GM10847 (cell line): ENCODE results near the gene PPP1R14C.

Experiments
- POLR2A ChIP-seq: IDR thresholded peaks from 2 replicates; pipeline ENCODE4 v1.6.1; 2011; ENCODE audit not compliant: insufficient read length; ENCODE audit errors: extremely low read depth

PPP1R14C gene

DNA sequence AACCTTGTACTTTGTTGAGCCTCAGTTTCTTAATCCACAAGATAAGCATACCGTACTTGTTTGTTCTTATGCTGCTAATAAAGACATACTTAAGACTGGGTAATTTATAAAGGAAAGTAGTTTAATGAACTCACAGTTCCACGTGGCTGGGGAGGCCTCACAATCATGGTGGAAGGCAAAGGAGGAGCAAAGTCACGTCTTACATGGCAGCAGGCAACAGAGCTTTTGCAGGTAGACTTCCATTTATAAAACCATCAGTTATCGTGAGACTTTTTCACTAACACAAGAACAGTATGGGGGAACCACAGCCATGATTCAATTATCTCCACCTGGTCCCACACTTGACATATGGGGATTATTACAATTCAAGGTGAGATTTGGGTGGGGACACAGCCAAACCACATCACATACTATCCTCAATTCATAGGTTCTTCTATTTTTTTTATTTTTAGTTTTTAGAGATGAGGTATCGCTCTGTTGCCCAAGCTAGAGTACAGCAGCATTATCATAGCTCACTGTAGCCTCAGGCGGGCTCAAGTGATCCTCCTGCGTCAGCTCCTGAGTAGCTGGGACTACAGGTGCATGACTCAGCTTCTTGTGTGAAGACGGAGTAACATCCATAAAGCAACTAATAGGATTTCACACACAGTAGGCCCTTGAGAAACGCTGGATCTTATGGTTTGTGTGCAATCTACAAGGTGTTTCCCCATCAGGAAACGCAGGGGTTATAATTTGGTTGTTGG, 149.3 kb downstream of the PPP1R14C start:
- TF ChIP-seq POLR2A, result no peak

DNA sequence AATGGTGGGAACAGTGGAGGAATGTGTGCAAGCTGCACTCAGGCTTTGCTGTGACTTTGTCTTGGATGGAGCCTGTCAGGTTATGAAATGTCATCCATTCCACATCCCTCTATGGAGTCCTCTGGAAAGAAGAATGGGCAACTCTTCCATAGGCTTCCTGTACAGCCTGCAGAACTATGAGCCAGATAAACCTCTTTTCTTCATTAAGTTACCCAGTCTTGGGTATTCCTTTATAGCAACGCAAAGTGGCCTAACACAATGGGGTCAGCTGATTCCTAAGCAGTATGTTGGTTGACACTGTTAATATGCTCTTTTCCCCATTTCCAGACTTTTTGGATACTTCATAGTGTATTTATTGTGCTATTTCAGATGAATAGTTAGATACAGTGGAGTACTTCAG, 150.2 kb downstream of the PPP1R14C start:
- no peak for TF ChIP-seq POLR2A

DNA sequence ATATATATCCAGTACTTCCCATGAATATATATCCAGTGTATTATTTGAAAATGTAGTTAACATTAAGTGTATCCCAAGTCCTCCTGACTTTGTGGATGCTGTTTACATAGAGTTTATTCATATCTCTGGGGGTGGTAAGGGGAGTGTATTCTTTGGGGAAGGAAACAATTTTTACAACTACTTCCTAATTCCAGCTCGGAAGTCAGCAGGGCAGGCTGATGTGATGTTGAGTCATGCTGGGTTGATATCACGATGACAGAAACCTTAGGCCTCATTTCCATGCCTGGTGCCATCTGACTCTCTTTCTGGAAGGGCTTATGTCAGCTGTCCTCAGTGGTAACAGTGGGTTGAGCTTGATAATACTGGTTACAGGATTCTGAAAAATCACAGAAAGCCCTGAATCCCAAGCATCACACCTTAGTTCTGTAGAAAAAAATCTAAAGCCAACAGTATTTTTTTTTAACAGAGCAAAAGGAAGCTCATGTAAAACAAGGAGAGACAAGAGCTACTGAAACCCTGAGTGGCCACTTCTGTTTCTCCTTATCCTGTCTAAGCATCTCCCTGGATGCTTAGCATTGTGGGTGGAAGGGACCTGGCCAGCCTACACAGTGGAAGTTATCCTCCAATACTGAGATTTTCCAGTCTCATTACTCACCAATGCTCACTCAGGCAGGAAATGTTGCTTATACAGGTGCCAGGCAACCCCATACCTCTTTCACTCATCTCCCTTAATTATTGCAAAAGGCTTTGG, 150.8 kb downstream of the PPP1R14C start:
- TF ChIP-seq POLR2A, result no peak

DNA sequence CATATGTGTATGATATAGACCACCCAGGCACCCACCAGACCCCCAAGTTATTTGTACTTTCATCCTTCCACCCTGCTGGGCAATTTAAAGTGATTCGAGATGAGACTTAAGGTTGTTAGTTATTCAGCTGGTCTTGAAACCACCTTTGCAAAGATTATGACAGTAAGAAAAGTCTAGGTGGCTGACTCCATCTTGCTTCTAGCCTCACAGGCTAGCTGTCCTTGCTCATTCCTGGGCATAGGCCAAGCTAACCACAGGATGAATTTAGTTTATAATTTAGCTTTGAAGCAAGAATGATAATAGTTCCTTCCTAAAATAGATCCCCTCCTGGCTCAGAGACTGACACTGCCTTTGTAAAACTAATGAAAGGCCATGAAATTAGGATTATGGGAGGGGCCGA, 154.0 kb downstream of the PPP1R14C start:
- TF ChIP-seq POLR2A, result no peak

DNA sequence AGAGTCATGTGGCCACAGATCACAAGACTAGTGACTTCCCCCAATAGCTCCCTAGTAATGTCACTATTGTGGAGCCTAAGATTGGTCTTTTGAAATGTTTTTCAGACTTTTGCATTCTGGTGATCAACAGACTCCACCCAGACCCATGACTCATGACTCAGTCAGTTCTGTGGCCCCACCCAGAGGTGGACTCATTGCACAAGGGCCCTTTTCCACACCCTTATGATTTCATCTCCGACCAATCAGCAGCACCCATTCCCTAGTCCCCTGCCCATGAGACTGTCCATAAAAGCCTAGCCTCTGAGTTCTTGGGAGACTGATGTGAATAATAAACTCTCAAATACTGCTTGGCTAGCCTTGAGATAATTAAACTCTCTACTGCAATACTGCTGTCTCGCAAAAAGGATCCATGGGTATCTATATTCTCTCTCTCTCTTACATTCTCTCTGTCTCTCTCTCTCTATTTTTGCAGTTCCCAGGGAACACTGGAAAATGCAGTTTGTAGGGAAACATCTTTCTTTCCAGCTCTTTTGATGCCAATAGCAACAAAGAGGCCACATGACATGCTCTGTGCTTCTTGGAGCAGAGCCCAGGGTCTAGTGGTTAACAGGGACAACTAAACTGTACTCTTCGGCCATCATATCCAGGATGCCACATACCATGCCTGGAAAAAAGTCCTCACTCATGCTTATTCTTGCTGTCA, 154.6 kb downstream of the PPP1R14C start:
- TF ChIP-seq POLR2A, result no peak

DNA sequence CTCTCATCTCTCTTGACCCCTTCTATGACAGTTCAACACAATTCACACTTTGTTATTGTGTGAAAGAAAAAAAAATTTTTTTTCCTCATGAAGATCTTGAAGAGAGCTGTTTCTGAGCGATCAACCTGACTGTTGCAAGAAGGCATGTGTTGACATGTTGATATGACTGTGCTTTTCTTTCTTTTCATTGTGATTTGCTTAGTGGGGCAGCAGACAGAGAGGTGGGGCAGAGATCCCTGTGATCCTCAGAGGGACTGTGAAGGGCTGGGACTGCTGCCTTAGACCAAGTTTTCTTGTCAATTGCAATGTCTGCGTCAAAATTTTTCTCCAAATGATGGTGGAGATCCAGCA, 155.2 kb downstream of the PPP1R14C start:
- TF ChIP-seq POLR2A, result no peak

DNA sequence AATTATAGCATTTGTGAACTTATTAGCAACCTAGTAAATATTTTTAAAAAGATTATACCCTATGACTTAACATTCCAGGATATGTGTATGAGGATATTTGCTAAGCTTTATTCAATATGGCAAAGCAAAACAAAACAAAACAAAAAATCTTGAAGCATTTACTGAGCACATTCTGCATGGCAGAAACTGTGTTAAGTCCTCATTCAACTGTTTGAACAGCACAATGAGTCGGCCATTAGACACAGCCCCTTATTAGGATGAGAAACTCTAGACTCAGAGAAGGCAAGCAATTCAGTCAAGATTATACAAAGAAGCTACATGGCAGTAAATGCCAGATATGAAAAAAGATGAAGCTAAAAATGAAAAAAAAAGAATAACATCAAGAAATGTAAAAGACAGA, 155.8 kb downstream of the PPP1R14C start:
- no peak for TF ChIP-seq POLR2A
